Measurements from ENCODE around the gene PTPN5.
"Not testable (repeated sequence)": the region's sequence is repeated elsewhere in the genome, so short reads cannot be mapped to it uniquely, and the experiment has no call there.

PTPN5 gene

DNA sequence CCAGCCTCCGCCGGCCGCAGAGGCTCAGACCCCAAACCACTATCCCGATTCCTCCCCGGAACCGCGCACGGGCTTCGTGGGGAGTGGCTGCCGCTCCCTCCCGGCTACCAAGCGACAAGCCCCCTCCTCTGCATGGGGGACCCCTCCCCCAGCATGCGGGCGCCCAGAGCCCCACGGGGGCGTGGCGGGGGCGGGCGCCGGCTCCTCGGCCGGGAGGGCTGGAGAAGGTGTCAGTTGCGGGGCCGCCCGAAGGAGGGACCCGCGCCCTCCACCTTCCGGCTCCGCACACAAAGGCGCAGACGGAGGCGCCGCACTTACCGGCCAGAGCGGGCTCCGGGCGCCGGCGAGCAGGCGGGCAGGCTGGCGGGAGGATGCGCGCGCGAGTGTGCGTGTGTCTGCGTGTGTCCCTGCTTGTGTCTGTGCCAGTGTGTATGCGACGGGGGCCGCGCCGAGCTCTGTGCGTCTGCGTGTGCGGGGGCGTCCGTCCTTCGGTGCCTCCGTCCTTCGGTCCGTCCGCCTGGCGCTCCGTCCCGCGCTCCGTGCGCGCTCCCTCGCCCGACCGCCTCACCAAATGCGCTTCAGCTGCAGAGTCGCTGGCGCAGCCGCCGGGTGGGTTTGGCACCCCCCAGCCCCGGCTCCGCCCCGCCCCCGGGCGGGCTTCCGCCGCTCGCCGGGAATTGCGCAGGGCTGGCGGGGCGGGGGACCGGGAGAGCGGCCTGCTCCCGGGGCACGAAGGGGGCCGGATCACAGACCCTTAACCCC is at the start of gene PTPN5:
PTPN5 (minus strand) TSS at position 592 of the 762 bp plus-strand sequence. CDS start 19,840 bp downstream, outside the sequence.
- no peak for DNase-seq

DNA sequence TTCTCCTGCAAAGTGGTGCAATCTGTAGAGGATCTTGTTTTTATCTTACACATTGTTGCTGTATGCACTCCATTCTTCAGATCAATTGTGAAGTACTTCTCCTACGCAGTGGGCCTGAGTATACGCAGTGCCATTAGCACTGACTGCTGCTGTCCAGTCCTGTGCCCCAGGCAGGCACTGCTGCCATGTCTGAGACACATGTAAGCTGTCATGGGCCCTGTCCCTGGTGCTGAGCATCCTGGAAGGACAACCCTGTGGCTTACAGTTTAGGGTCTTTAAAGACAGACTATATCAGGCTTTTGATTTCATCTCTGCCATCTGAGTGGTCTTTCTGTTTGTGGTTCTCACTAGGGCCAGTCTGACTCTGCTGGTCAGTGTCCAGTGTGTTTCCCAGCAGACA is 44.8 kb upstream of the PTPN5 start:
- no peak for DNase-seq

DNA sequence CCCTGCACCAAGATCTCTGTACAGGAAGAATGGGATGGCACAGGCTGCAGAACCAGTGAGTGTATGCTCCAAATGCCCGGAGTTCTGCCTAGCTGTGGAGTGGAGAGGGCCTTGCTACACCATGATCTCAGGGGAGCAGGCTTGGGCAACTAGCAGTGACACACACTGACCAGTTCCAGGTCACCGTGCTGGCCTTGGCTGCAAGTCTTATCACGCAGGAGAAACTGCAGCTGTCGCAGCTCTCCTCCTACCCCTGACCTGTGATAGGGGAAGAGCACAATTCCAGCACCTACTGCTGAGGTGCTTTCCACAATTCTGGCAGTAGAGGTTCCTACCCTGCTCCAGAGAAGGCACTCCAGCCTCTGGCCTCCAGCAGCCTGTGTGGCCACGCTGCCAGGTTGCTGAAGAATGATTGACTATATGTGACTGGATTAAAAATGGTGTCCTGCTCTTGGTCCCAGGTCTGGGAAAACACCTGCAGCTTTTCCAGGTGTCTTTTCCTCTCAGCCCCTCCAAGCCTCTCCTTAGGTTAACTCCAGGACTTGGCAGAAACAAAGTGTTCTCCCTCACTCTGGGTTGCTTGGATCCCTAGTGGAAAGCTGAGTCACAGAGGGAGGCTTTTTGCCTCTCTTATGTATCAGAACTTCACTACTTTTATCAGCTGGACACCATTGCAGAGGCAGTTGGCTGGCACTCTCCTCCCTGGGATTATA is 43.3 kb upstream of the PTPN5 start:
- DNase-seq = no peak

DNA sequence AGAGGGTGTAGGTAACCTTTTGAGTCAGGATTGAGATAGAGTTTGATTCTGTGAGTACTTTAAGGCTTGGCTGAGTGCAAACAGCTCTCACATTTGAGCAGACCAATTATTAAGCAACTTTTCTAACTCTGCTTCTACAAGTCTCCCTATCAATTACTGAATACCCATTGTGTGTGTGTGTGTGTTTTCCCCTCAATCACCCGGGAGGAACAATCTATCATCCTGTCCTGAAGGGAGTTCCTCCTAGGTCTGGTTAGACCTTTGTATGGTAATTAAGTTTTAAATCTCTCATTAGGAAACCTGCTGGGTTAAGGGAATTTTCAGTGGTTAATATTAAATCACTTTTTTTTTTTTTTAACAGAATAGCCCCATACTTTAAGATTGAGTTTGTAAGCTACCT is 28.6 kb upstream of the PTPN5 start:
- not testable (repeated sequence) for DNase-seq

DNA sequence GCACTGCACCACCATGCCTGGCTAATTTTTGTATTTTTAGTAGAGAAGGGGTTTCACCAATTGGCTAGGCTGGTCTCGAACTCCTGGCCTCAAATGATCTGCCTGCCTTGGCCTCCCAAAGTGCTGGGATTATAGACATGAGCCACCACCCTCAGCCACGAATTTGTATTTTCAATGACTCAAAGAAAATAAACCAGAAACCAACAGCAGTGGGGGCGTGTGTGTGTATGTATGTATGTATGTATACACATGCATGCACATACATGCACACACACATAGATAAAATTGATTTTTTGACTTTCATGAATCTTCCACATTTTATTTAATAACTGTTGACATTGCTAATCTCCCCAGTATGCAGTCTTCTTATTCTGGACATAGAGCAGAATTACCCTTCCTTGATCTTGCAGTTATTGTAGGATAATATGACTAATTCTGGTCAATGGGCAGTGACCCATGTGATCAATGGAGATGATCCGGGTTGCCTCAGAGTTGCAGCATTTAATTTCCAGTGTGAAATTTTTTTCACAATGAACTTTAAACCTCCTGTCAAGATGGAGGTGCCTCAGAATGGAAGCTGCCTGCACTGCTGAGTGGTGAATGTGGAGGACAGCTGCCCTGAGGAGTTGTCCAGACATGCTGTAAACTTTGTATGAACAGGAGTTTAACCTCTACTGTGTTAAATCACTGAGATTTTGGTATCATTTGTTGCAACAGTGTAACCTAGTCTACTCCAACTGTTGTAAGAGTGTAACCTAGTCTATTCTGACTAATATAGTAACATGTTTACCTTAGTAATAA is 12.8 kb upstream of the PTPN5 start:
- no peak for DNase-seq

DNA sequence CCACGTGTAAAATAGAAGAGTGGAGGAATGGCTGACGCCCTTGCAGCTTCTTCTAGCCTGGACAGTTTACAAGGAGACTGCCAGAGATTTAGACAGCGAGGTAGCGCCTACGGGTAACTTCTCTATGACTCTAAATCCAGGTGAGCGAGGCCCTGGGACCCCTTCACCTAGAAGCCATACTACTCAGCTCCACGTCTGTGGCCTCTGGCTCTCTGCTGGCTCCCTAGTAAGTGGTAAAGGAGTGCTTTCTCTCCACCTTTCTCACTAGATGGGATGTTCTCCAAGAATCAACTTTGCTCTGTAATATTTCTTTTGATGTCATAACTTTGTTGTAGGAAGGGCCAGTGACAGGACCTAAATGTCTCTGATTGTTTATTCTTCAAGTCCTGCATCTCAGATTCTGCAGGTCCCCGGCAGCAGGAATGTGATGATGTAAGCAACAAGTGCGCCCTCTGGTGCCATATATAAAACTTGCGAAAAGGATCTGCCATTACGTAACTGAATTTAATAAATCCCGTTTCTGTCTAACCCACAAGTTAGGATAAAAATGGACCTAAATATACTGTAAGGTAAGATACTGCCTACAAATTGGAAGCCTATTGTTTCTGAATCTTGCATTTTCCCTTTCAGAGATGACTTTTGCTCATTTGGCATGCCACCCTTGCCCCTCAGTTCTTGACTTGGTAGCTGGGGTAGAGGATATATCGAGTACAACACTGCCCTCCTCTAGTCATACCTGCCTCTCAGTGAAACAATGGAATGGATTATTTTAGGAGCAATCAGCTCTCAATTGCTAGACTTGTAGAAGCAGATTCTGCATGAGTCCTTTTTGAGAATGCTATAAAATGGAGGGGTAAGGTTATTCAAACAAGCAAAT is 11.0 kb upstream of the PTPN5 start:
- peak; percentile 42 for DNase-seq

DNA sequence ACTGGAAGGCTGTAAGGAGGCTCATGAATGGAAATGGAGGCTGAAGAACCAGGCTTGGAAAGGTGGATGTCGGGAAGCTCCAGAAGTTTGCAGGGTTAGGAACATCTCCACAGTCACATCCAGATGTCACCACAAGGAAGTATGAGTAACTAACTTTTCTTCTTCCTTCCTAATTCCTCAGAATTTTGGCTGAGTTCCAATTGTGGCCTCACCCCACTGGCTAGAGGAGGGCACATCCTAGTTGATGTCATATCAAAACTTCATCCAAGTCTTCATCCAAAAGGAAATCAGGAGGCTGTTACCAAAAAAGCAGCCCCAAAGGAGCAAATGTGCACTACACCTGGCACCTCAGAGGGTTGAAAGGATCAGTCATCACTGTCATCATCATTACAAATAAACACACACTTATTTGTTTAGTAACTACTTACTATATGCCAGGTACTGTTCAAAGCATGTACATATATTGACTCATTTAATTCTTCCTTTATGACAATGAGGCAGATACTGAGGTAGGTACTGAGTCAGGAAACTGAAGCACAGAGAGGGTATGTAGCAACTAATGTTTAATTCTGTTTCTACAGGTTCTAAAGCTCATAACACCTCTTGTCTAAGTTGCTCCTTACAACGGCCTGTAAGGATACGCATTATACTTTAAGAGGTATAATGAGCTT is 7.3 kb upstream of the PTPN5 start:
- no peak for DNase-seq

DNA sequence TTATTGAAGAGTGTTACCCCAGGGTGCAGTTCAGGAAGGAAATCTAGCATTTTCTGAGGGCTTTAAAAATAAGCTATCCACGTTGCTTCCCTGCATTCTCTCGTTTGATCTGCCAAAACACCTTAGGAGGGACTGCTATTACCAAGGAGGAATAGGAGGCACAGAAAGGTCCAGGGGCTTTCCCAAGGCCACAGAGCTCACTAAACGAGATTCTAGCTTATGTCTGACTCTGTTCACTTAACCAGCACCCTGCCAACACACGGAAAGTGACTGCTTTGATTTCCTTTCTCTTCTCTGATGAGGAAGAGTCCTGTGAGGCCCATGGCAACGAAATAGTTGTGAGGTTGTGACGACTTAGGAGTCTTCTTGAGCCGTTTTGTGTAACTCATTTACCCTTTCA is 3.4 kb upstream of the PTPN5 start:
- no peak for DNase-seq

DNA sequence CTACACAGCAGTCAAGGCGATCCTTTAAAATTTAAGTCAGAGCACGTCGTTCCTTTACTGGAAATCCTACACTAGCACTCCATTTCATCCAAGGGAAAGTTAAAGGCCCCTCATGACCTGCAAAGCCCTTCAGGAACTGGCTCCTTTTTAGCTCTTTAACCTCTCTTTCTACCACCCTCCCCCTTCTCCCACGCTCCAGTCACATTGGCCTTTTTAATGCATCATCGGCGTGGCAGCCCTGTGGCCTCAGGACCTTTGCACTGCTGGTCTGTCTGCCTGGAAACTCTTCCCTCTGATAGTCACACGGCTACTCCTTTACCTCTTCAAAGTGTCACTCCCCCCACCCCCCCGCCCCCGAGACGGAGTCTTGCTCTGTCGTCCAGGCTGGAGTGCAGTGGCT is 1.2 kb upstream of the PTPN5 start:
- no peak for DNase-seq

DNA sequence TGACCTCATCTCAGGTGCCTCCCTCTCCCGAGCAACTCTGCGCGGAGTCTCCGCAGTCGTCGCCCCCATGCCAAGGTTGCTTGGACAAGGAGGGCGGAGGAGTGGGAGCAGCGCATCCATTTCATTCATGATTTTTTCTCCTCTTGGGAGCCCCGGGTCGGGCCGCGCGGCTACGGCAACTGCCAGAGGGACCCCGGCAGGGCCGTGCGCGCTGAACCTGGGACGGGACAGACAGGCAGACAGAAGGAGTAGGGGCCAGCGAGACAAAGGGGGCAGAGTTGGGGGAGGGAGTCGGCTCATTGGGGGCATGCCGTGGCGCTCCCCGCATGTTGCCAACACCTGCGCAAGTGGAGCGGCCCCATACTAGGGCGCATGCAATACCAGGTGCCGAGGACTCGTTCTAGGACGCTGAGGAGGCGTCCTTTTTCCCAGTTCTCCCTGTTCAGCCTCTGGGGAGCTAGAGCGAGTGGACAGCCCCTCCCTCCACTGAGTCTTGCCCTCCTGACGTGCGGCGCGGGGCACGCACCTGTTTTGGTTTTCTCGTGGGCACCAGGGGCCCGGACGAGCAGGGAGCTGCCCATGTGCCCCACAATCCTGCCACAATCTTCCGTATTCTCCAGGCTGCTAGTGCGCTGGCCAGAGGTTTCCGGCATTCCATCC is 501 bp upstream of the PTPN5 start:
- no peak for DNase-seq

DNA sequence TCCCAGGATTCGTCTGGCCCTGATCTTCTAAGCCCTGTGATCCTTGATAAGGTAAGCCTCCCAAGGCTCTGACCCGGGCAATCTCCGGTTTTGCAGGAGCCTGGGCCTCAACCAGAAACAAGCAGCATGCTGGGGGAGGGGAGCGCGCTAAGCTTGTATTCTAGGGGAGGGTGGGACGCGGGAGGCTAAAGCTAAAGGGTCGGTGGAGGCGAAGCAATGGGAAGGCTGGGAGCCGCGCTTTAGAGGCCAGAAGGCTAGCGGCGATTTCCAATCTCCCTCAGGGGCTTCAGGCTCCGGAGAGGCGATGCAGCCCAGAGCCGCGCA is 753 bp downstream of the PTPN5 start:
- DNase-seq = no peak

DNA sequence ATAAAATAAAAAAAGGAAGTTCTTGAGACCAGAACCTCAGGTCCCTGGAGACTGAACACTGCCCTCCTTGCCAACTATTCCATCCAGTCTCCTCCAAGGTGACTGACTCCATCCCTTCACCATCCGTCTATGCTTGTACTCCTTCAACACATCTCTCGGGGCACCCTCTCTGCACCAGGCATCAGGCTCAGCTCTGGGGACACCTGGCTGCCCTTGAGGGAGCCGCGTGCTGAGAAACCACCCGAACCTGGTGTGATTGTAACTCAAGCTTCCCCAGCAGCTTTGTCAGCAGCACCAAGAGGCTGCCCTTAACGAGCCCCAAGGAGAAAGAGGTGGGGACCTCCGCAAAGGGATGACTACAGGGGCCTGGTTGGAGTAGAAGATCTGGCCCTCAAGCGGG is 1.7 kb downstream of the PTPN5 start:
- no peak for DNase-seq

DNA sequence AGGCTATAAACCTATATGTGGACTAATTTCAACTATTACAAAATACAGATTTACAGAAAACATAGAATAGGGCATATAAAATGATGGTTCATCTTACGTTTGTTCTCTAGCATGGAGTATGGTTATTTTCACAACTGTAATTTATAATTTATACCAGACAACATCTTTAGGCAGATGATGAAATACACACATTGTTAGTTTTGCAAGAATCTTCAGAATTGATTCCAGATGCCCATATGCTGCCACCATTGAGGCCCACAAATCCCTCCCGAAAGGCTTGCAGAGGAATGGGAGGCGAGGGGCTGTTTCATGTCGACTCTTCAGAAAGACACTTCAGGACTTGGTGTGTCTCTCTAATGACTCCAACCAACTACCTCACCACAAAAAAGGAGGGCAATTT is 6.2 kb downstream of the PTPN5 start:
- no peak for DNase-seq

DNA sequence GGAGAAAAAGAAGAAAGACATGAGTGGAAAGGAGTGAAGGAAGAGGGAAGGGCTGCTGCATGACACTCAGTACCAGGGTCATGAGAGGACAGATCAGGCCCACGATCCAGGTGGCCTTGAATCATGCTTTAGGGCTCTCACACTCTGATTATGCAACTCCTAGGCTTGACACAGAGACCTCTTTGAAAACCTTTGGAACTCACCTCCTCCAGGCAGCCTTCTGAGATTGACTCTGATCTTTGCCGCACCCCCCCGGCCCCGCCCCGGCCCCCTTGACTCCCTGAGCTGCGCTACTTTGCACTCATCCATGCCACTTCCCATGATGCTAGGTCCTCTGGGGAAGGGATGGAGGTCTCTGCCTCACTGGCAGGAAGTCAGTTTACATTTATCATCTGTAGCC is 10.7 kb downstream of the PTPN5 start:
- no peak for DNase-seq

DNA sequence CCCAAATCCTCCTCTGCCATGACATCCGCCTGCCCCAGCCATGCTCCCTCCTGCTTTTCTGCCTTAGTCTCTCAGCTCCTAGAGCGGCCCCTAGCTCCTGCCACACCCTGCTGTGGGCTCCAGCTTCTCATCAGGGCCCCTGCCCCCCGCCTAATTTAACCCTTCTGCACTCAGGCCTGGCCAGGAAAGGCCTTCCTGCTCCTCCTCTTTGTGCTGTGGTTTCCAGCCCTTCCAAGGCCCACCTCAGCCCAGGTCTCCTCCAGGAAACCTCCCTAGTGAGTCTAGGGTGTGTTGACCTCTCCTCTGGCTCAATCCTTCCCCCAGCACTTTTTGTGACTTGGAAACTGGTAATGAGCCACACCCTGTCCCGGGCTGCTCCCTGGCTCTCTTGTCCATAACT is 11.3 kb downstream of the PTPN5 start:
- no peak for DNase-seq

DNA sequence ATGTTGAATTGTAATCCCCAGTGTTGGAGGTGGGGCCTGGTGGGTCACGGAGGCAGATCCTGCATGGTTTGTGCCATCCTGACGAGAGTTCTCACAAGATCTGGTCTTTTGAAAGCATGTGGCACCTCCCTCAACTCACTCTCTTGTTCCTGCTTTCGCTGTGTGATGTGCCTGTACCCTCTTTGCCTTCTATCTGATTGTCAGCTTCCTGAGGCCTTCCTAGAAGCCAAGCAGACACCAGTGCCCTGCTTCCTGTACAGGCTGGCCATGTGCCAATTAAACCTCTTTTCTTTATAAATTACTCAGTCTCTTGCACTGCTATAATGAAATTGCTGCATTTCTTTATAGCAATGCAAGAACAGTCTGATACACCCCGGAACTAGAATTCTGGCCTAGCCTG is 13.1 kb downstream of the PTPN5 start:
- DNase-seq = no peak

DNA sequence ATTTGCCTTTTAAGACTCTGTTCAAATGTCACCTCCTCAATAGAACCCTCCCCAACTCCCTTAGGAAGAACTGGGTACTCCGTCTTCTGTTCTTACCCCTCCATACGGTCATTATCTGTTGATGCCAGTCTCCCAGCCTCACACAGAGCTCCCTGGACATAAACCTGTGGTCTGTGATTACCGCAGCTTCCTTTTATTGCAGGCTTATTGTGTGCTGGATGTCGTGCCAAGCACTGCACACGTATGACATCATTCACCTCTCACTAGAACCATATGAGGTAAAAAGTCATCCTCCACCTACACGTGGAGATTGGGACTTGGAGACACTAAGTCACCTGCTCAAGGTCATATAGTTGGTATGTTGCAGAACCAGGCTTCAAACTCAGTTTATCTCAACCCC is 15.3 kb downstream of the PTPN5 start:
- no peak for DNase-seq

DNA sequence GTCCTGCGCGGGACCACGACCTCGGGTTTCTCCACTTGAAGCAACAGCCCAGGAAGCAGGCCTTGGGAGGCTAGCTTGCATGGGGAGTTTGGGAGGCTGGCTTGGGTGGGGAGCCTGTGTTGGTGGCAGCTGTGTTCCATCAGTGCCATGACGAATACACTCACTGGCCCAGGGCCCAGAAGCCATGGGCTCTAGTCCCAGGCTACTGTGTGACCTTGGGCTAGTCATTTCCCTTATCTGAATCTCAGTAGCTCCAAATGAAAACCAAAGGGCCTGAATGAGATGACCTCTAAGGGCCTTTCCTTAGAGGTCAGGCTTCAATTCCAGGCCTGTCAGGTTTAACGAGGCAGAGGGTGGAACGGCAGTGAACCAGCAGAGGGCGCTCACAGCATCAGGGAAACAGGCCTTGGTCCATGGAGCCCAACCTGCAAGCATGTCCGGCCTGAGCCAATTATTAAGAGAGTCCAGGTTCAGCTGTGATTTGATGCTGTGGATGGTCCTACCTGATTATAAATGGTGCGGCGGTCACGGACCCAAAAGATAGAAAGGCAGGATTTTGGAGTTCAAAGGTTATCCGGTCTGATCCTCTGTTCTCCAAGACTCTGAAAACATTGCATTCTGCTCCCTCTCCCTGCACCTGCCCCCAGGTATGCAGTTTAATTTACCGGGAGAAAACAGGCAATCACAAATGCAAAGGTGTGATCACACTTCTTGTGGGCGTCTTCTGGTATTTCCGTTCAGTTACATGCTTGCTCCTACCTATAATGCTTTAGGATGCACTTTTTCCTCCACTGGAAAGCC is 15.9 kb downstream of the PTPN5 start:
- peak; percentile 90 for DNase-seq

DNA sequence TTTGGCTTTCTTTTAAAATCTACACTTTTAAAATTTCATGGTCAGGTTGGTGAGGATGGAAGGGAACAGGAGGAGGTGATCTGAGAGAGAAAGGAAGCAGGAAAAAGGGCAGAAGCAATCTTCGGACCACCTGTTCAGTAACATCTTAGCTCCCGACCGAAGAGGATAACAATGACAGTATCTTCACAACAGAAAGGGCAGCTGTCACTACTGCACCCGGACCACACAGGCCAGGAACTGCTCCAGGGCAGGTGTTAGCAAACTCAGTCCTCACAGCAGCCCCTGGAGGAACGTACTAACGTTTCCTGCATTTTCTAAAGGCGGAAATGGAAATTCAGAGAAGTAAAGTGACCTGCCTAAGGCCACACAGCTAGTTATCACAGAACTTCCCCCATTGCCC is 16.8 kb downstream of the PTPN5 start:
- DNase-seq = no peak

DNA sequence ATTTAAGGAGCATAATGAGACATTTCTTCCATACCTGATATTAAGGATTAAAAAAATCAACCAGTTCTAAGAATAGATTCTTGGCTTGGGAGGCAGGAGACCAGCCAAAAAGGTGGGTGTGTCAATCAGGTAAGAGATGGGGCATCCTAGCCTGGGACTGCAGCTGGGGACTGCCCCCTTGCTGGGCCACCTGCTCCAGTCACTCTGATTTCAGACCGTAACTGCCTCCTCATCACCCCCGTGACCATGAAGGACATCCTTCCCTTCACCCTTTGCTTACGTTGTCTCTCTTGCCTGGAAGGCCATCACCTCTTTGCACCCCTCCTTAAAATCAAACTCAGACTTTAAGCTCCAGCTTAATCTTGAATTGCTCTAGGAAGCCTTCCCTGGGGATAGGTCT is 17.9 kb downstream of the PTPN5 start:
- DNase-seq = no peak

DNA sequence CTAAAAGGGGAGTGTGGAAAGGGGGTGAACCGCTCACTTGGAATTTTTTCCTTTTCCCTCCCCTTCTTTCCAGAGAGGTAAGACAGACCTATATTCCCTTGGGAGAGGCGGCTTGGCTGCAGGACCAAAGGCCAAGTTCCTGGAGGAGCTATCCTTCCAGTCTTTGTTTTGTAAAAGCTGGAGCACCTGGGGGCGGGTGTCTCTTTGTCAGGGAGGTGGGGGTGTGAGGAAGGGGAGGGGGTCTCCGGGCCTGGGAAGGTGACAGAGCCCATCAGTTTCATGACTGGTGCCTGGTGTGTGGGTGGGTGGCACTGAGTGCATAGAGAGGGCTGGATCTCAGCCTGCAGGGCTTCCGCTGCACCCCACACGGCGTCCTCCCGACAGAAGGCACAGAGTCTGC is 18.5 kb downstream of the PTPN5 start:
- no peak for DNase-seq

All from stimulated activated CD8-positive, alpha-beta memory T cell treated with anti-CD3 and anti-CD28 coated beads, Interleukin-4, amount 100 ng/mL, for 48 hours (primary cell).